Astrocyte of the spinal cord (primary cell): ENCODE data around the gene ANKHD1.

Source experiments
- DNase-seq: peaks from one replicate; pipeline ENCODE4 v3.0.0; 2011; ENCODE audit warnings: low read depth, low spot score
- H3K4me3 ChIP-seq: 2 replicates; pipeline ENCODE4 v1.5.1; 2011; ENCODE audit warnings: low read depth, mild to moderate bottlenecking, low read length, moderate library complexity
- in situ Hi-C: cut with HindIII; loops from 2 replicates; pipeline ENCODE4 v1.10.0; 2017; ENCODE audit warnings: low sequenced_read_pairs
- TF ChIP-seq, protein P1 (sequence below): IDR thresholded peaks from 2 replicates; pipeline ENCODE4 v1.5.1; 2012; ENCODE audit warnings: low read depth, mild to moderate bottlenecking, low read length, inconsistent platforms

Gene ANKHD1

DNA sequence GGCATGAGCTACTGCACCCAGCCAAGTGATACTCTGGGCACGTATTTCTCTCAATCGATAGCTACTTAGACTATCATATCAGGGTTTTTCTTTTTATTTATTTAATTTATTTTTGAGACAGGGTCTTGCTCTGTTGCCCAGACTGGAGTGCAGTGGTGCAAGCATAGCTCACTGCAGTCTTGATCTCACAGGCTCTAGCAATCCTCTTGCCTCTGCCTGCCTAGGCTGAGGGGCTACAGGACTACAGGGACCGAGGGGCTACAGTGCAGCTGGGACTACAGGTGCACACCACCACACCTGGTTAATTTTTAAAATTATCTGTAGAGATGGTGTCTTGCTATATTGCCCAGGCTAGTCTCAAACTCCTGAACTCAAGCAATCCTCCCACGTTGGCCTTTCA lies 20.3 kb upstream of the ANKHD1 start:
- in situ Hi-C loops: no loop called here
- no peak for DNase-seq
- TF ChIP-seq, protein P1, sequence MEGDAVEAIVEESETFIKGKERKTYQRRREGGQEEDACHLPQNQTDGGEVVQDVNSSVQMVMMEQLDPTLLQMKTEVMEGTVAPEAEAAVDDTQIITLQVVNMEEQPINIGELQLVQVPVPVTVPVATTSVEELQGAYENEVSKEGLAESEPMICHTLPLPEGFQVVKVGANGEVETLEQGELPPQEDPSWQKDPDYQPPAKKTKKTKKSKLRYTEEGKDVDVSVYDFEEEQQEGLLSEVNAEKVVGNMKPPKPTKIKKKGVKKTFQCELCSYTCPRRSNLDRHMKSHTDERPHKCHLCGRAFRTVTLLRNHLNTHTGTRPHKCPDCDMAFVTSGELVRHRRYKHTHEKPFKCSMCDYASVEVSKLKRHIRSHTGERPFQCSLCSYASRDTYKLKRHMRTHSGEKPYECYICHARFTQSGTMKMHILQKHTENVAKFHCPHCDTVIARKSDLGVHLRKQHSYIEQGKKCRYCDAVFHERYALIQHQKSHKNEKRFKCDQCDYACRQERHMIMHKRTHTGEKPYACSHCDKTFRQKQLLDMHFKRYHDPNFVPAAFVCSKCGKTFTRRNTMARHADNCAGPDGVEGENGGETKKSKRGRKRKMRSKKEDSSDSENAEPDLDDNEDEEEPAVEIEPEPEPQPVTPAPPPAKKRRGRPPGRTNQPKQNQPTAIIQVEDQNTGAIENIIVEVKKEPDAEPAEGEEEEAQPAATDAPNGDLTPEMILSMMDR: no peak
- no peak overlapping the region for H3K4me3 ChIP-seq

DNA sequence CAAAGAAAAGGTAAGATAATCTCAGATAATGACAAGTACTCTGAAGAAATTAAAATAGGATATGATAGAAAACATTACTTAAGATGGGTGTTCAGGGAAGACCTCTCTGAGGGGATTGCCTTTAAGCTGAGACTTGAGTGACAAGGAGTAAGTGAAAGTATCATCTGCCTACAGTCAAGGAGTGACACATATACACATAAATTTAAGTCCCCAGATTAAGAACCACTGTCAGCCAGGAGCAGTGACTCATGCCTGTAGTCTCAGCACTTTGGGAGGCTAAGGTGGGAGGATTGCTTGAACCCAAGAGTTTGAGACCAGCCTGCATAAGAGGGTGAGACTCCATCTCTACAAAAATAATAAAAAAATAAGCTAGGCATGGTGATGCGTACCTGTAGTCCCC lies 19.7 kb upstream of the ANKHD1 start:
- DNase-seq: no peak
- in situ Hi-C loops: no loop called here
- no peak overlapping the region for H3K4me3 ChIP-seq
- TF ChIP-seq, protein P1: no peak

DNA sequence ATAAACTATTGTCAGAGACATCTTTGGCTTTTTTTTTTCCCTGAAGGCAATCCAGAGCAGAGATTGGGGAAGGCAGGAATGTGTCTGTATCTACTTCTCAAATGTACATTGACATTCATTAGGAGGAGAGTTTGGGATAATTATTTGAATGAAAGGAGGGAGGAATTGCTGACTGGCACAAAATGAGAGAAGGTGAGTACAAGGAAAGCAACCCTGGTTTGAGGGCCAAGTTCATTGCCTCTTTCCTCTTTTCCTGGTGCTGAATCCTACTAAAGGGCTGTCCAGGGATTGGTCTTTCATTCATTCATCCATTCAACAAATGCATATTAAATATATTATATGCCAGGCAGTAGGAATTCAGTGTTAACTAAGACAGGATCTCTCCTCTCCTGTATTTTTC lies 18.8 kb upstream of the ANKHD1 start:
- no peak for DNase-seq
- TF ChIP-seq, protein P1: no peak
- no peak overlapping the region for H3K4me3 ChIP-seq
- in situ Hi-C loops: no loop called here

DNA sequence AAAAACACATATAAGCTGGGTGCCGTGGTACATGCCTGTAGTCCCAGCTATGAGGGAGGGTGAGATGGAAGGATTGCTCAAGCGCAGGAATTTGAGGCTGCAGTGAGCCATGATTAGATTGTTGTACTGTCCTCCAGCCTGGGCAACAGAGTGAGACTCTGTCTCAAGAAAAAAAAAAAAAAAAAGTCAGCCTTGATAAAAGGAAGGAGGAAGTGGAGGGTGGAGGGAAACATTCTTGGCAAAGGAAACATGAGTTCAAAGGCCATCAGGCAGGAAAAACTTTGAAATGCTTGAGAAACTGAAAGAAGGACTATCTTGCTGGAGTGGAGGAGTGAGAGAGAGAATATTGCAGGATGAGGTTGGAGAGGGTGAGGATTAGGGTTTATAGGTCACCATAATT lies 18.3 kb upstream of the ANKHD1 start:
- DNase-seq: no peak
- TF ChIP-seq, protein P1: no peak
- no peak overlapping the region for H3K4me3 ChIP-seq
- in situ Hi-C loops: no loop called here

DNA sequence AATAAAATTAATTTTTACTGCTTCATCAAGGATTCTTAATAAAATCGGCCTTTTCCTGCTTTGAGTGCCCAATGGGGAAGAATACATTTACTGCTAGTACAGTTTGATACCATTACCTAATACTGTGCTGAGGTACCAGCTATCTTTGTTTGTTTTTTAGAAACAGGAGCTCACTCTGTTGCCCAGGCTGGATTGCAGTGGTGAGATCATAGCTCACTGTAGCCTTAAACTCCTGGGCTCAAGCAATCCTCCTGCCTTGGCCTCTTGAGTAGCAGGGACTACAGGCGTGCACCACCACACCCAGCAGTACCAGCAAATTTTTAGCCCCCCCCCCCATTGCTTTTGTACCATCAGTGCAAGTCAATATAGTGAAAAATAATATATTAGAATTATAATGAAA lies 13.6 kb upstream of the ANKHD1 start:
- H3K4me3 ChIP-seq: no peak overlapping the region
- no peak for DNase-seq
- in situ Hi-C loops: no loop called here
- TF ChIP-seq, protein P1: no peak

DNA sequence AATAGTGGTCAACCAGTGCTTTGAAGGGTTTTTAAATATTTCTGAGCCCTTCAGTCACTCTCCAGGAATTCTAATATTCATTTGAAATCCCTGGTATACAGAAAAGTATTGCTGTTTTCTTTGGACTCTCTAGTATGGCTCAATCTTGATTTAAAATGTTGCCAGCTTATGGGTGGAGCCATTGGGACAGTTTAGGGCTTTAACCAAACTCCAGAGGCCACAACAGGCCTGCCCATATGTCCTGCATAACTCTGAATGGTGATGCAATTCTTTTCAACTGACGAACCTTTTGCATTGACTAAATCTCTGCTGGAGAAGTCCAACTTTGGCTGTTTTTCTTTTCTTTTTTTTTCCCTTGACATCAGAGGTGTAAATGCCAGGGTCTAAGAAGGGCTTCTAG lies 10.3 kb upstream of the ANKHD1 start:
- in situ Hi-C loops: no loop called here

More for the DNA sequence above, 10.3 kb upstream of the ANKHD1 start:
- no peak overlapping the region for H3K4me3 ChIP-seq
- DNase-seq: no peak
- TF ChIP-seq, protein P1: no peak
